Inferior parietal cortex (tissue), 1 donor: Measurements from ENCODE around the gene SVBP.
"Not testable (repeated sequence)": the region's sequence is repeated elsewhere in the genome, so short reads cannot be mapped to it uniquely, and the experiment has no call there.

ENCODE experiments used
- DNase-seq: peaks from one replicate; pipeline ENCODE4 v3.0.0-alpha.2; 2016; ENCODE audit errors: extremely low spot score

The SVBP gene

DNA sequence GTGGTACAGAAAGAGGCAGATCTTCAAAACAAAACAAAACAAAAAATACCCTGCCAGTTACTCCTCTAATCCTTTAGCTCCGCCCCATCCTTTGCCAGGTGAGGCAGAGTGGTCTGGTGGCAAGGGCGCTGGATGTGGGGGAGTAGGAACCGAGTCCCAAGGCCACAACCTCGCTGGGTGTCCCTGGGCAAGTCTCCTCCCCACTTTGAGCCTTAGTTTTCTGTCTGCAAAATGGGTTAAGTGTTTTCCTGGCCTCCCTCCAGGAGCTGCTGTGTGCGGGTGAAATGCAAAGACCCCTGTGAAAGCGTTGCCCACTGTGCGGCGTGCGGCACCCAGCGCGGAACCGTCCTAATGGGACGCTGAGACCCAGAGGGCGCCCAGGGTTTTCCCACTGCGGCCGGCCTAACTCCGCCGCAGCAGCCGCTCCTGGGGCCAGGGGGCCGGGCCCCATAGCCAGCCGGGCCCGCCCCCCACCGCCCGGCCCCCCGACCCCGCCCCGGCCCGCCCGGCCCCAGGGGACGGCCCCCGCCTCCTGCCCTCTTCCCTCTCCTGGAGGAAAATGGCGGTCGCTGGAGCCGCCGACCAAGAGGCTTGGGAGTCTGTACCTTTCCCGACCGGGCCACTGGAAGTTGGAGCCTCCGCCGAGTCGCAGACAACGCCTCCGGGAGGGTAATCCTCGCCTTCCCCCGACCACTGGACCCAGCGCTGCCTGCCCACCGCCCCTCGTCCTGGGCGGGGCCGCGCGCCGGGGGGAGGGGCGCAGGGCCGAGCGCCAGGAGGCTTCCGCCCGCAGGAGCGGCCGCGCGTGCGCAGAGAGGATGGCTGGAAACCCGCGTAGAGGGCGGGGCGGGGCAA, at the start of gene SVBP, which contains the start of gene ERMAP:
SVBP (minus strand) TSS at position 813 of the 855 bp plus-strand sequence. CDS start 853 bp downstream, outside the sequence.
ERMAP (plus strand) TSS at position 538 of the 855 bp plus-strand sequence. CDS start 13,327 bp downstream, outside the sequence.
- DNase-seq, result peak; percentile 84

DNA sequence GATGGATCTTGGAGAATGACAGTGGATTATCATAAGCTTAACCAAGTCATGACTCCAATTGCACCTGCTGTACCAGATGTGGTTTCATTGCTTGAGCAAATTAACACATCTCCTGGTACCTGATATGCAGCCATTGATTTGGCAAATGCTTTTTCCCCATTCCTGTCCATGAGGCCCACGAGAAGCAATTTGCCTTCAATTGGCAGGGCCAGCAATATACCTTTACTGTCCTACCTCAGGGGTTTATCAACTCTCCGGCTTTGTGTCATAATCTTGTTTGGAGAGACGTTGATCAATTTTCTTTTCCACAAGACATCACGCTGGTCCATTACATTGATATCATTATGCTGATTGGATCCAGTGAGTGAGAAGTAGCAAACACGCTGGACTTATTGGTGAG, 49.4 kb upstream of the SVBP start:
- DNase-seq, result no peak

- DNase-seq, result no peak
Measured at GRCh38 chr1:42861014-42861399, 43.8 kb upstream of the SVBP start.

GRCh38 chr1:42860339-42861013, 43.3 kb upstream of the SVBP start:
- no peak for DNase-seq

GRCh38 chr1:42859366-42859765, 42.2 kb upstream of the SVBP start:
- not testable (repeated sequence) for DNase-seq

GRCh38 chr1:42856554-42856953, 39.4 kb upstream of the SVBP start:
- not testable (repeated sequence) for DNase-seq

DNA sequence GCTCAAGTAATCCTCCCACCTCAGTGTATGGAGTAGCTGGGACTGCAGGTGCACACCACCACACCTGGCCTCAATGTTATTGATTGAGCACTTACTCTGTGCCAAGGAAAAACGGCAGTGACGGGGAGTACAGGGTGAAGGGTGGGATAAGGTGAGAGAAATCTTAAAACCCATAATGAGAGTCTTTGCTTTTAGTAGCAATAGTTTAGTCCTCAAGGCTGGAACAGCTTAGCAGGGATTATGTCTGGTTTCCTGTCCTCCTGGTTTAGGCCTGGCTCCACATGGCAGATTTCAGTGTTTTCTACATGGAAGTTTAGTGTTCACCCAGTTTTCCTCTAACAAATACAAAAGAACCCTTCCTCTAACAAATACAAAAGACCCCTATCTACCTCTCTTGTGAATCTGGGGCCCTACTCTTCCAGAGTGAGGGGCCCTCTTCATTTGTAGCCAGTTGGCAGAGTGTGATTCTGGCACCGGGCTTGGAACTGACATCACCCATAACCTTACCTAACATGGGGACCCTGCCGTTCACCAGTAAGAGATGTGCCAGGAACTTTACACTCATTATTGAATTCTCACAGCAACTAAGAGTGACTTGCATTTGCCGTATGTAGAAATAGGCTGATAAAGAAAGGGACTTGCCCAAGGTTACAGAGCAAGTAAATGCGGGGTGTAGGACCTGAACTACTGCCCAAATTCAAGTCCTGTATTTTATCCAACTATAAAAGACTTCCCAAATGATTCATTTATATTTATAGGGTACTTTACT, 36.1 kb upstream of the SVBP start:
- no peak for DNase-seq

DNA sequence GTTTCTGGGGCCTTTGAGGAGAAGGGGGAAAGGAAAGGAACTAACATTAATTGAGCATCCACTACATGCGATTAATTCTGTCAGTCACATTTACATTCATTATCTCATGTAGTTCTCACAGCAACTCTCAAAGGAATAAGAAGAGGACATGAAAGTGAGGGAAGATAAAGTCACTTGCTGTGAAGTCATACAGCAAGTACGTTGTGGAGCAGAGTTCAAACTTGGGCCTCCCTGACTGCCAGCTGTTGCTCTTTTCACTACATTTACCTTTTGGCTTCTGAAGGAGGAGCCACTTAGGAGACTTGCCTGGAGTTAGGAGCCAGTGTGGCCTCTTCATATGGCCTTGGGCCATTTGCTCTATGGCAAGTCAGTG, 35.4 kb upstream of the SVBP start:
- no peak for DNase-seq

DNA sequence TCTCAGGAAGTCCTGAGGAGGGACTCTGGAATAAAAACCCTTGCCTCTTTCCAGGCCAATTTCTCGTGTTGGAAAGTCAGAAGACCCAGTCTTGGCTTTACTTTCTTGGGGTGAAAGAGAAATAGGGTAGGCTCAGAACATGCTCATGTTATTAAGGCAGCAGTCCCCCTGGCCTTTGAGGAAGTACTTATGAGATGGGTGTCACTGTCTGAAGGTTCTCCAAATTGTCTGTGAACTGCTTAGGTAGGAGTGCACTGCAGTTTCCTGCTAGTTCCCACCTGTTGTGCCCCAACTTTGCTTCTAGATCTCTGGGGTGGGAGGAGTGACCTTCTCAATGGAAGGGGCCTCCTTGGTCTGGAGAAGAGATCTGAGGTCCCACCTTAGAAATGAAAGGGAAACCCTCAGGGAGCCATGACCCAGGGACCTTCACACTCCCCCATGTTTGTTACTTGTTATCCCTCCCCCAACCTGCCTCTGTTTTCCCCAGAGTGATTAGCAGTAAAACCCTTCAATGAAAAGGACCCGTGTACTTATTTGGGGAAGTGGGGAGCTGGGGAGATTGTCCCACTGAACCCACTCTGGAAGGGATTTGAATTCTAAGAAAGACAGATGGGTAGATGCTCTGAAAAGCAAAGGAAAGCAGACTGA, 34.9 kb upstream of the SVBP start:
- DNase-seq, result no peak

GRCh38 chr1:42851420-42851819, 34.2 kb upstream of the SVBP start:
- DNase-seq, result no peak

GRCh38 chr1:42849944-42850343, 32.7 kb upstream of the SVBP start:
- no peak for DNase-seq

DNA sequence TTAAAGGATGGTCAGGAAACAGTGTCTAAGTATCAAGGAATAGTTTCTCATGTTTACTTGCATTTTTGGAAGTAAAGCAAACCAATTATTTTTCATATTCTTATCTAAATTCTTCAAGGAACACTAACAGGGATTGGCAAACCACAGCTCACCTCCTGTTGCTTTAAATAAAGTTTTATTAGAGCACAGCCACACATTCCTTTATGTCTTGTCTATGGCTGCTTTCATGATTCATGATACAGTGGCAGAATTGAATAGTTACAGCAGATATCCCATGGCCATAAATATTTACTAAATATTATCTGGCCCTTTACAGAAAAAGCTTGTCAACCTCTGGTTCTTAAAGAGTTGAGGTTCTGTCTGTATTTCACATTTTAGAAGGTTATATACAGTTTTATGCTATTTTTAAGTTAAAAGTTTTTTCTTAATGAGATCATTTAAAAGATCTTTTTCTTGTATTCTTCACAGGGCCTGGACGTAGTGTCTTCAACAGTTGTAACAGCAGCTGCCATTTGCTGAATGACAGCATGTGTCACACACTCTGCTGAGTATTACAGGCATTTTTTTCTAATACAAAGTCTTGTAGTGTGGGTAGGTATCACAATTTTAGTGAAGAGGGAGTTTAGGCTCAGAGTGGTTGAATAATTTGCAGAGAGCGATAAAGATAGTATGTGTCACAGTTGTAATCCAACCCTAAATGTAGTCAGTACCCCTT, 31.8 kb upstream of the SVBP start:
- no peak for DNase-seq

DNA sequence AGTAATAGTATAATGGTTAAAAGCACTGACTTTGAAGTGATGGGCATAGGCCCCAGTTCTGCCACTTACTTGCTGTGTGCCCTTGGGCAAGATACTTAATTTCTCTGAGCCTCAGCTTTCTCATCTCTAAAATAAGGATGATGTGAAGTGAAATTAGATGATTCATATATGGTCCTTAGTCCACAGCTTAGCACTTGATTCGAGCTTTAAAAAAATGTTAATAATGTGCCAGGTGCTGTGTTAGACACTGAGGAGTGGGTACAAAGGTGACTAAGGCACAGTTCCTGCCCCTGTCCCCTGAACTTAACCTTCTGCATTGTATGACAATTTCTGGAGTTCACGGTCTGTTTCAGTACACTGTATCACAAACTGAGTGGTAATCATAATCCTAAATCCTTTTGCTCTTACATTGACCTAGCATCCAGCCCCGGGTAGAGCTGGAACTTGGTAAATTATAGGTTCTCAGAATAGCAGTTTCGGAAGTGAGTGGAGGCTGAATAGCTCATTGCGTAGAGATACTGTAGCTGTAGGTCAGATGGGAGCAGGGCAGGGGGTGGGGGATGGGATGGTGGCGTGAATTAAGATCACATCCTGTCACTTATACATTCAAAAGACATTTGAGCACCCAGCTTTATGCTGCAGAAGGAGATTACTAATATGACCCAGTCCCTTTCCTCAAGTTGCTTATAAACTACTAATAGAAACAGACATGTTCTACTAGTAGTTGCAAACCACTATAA, 30.7 kb upstream of the SVBP start:
- no peak for DNase-seq

- no peak for DNase-seq
Measured at GRCh38 chr1:42847111-42847595, 30.0 kb upstream of the SVBP start.

DNA sequence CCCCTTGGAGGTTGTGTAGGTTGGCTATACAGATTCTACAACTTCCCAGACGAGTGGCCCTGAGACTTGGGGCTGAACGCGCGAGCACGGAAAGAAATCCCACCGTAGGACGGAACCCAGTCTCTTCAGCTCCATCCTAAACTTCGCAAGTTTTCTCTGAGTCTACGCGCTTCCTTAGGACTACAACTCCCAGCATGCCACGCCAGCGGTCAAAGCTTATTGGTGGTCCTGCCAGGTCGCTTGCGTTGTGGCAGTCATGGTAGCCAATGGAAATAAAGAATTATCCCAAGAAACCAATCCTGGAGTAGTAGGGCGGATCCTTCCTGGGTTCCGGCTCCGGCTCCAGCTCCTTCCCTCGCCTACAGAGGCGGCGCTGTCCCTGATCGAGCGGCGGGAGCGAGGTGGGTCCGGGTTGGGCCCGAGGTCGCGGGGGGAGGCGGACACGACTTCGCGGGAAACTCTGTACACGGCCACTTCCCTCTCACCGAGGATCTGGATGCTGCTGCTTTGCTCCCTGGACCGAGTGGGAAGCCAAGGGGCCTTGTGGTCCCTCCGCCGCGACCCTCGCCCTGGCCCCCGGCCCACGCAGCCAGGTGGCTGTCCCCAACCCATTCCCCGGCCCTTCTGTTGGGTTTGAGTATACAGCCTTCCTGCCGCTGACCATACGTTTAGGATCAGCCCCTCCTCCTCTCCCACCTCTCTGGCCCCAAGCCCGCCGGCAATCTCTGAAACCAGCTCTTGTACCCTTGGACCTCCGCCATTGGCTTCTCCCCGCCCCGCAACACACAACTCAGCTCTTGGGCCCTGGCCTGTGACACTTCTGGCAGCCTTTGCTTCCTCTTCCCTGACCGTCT, 29.3 kb upstream of the SVBP start, which contains the start of gene ZNF691:
ZNF691 (plus strand) TSS at position 357 of the 854 bp plus-strand sequence. CDS start 3,046 bp downstream, outside the sequence.
- peak; percentile 99 for DNase-seq

GRCh38 chr1:42845866-42846256, 28.7 kb upstream of the SVBP start:
- DNase-seq, result no peak

GRCh38 chr1:42845193-42845592, 28.0 kb upstream of the SVBP start:
- DNase-seq, result no peak

- DNase-seq, result no peak
Measured at GRCh38 chr1:42844592-42845140, 27.5 kb upstream of the SVBP start.
